Activated T-helper 17 cell treated with anti-CD3 and anti-CD28 coated beads, Interleukin-2, amount 50 U/mL, for 72 hours (primary cell): ENCODE data around the gene DEFB132. TPM values are rescaled to one million over a fixed set of nuclear protein-coding genes. Genes with fewer than 3 reads are reported as not detected.

ENCODE experiments used
- ATAC-seq: fragments of 150-1000 bp; cut with Tn5 transposase; replicated peaks from 2 replicates; pipeline ENCODE4 v1.10.0; 2021; ENCODE audit warnings: mild to moderate bottlenecking, moderate library complexity
- H3K27ac Mint-ChIP-seq: one replicate; pipeline ENCODE4 v1.8.0; 2022; ENCODE audit warnings: mixed read lengths
- H3K27me3 Mint-ChIP-seq: one replicate; pipeline ENCODE4 v1.8.0; 2022; ENCODE audit warnings: mixed read lengths
- H3K36me3 Mint-ChIP-seq: one replicate; pipeline ENCODE4 v1.8.0; 2022; ENCODE audit warnings: low read depth, mild to moderate bottlenecking, mixed read lengths
- H3K4me1 Mint-ChIP-seq: one replicate; pipeline ENCODE4 v1.8.0; 2022; ENCODE audit warnings: mixed read lengths
- H3K4me3 Mint-ChIP-seq: one replicate; pipeline ENCODE4 v1.8.0; 2022; ENCODE audit warnings: mild to moderate bottlenecking, mixed read lengths
- H3K9me3 Mint-ChIP-seq: one replicate; pipeline ENCODE4 v1.8.0; 2022; ENCODE audit warnings: mixed read lengths
- total RNA-seq, 2 donors: library from RNA; stranded (reverse); gene quantifications; one replicate each; pipeline ENCODE4 v1.2.3, GENCODE V29; 2022

Gene DEFB132
- total RNA-seq, 2 donors from 2014 or later: not detected

DNA sequence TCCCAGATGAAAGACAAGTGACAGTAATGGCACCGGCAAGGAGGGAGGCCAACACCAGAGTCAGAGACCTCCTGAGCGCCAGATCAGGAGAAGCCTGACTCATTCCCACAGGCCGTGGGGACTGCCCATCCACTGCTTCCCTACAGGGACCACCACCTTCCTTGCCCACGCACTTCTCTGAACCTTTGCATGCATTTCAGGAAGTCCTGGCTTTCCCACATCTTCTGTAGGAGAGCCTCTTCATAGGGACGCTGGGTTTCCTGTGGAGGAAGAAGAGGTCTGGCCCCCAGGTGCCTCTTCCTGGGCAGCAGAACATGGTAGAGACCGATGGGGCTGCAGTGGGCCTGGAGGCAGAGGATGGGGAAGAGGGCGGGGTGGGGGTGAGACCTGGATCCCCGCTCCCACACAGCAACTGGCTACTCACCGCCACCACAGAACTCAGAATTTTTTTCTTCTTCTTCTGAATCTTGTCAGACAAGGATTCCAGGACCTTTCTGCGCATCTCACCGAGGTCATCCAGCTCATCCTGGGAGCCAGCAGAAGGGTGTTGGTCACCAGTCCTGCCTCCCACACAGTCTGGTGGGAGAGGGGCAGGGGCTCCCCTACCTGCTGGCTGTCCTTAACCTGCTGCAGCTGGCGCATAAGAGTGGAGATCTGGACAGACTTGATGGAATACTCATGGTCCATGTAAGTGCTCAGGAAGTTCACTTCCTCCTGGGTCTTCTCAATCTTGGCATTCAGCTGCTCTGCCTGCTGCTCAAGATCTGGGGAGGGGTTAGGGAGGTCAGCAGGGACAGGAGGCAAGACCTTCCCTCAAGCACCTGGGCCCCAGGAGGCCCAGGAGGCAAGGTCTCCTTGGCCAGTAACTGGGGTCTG lies 19.3 kb downstream of the DEFB132 start:
- Mint-ChIP-seq H3K36me3 (peaks cover 4% of the 10 kb centered on the region), H3K4me1 (no peaks in the 10 kb centered on the region), H3K4me3 (no peak overlapping the region), H3K9me3 (no peaks in the 10 kb centered on the region), H3K27me3 (no peaks in the 10 kb centered on the region), H3K27ac (no peak overlapping the region)
- no peak for ATAC-seq

DNA sequence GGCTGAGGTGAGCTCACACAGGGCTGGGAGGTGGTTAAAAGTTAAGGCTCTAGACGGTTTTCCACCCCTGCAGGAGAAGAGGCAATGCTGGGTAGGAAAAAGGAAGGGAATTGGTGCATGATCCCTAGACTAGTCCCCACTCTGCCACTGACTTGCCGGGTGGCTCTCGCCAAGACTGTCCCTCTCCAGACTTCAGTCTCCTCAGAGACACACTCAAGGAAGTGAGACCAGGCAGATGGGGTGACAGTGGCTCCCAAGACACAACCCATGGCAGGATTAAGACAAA lies 19.9 kb downstream of the DEFB132 start:
- Mint-ChIP-seq H3K27ac (no peak overlapping the region), H3K36me3 (peaks cover 4% of the 10 kb centered on the region), H3K4me3 (no peak overlapping the region), H3K4me1 (no peaks in the 10 kb centered on the region), H3K27me3 (no peaks in the 10 kb centered on the region), H3K9me3 (no peaks in the 10 kb centered on the region)
- no peak for ATAC-seq

GRCh38 chr20:278181-278580 lies 20.7 kb downstream of the DEFB132 start:
- H3K27ac Mint-ChIP-seq: no peak overlapping the region
- H3K36me3 Mint-ChIP-seq: peaks cover 4% of the 10 kb centered on the region
- no peaks in the 10 kb centered on the region for H3K27me3 Mint-ChIP-seq
- no peak overlapping the region for H3K4me3 Mint-ChIP-seq
- H3K9me3 Mint-ChIP-seq: no peaks in the 10 kb centered on the region
- H3K4me1 Mint-ChIP-seq: no peaks in the 10 kb centered on the region
- no peak for ATAC-seq

DNA sequence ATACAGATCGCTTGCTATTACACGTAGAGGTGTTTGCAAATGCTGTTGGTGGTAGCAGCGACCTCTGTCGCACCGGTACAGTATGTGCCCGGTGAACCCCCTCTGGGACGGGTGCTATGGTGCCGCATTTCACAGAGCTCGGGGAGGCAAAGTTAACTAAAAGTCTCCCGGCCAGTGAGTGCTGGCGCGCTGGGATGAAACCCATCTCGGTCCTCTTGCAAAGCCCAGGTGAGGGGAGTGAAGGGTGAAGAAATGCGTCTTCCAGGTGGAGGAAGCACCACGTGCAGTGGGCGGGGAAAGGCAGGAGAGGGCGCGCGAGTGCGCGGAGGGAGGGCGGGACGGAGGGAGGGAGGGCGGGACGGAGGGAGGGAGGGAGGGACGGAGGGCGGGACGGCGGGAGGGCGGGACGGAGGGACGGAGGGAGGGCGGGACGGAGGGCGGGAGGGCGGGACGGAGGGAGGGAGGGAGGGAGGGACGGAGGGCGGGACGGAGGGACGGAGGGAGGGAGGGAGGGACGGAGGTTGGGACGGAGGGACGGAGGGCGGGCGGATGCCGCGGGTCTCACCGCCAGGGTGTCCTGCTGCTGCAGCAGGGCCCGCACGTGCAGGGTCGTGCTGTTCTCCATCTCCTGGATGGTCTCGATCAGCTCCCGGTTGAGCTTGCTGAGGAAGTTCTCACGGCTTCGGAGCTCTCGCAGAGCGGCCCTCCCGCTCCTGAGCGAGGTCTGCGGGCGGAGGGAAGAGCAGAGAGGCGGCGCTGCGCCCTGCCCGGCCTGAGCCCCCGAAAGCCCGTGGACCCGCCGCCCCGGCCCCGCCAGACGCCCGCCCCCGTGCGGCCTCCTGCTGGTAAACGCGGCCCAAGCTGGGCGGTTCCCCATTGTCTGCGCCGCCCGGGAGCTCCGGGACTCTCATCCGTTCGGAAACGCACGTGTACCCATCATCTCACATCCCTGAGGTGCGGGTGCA lies 21.4 kb downstream of the DEFB132 start:
- Mint-ChIP-seq H3K4me3 (no peak overlapping the region), H3K4me1 (no peaks in the 10 kb centered on the region), H3K9me3 (no peaks in the 10 kb centered on the region), H3K27ac (no peak overlapping the region), H3K27me3 (no peaks in the 10 kb centered on the region), H3K36me3 (peaks cover 4% of the 10 kb centered on the region)
- ATAC-seq: no peak

DNA sequence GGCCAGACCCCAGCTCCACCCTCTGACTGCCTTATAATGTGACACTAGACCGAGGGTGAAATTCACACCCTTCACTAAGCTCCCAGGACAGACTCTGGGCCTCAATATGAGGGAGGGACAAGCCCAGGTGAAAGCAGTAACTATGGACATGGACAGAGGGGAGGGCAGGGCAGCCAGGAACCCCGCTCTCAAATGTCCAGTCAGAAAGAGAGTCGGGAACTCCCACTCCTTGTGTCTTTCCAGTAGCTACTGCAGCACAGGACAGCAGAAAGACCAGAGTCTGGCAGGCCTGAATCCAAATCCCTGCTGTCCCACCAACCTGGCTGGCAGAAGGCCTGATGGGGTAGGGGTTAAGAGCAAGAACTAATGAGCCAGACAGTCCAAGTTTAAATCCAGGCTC lies 26.6 kb downstream of the DEFB132 start:
- Mint-ChIP-seq H3K4me3 (no peak overlapping the region), H3K4me1 (peaks cover 4% of the 10 kb centered on the region), H3K27ac (no peak overlapping the region), H3K36me3 (no peaks in the 10 kb centered on the region), H3K27me3 (no peaks in the 10 kb centered on the region), H3K9me3 (no peaks in the 10 kb centered on the region)
- ATAC-seq: no peak

DNA sequence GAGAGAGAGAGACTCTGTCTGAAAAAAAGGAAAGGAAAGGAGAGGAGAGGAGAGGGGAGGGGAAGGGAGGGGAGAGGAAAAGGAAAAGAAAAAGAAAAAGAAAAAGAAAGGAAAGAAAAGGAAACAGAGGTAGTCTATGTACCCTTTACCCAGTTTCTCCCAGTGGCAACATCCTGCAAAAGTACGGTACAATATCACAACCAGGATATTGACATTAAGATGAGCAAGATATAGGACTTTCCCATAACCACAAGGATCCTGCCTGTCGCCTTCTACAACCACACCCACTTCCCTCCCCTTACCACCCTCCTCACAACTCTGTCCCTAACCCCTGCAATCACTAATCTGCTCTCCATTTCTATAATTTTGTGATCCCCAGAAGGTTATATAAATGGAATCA lies 29.0 kb downstream of the DEFB132 start:
- Mint-ChIP-seq H3K9me3 (no peaks in the 10 kb centered on the region), H3K4me1 (peaks cover 10% of the 10 kb centered on the region), H3K27me3 (no peaks in the 10 kb centered on the region), H3K36me3 (no peaks in the 10 kb centered on the region), H3K4me3 (no peak overlapping the region), H3K27ac (no peak overlapping the region)
- no peak for ATAC-seq

- Mint-ChIP-seq H3K36me3 (no peaks in the 10 kb centered on the region), H3K9me3 (no peaks in the 10 kb centered on the region), H3K27me3 (no peaks in the 10 kb centered on the region), H3K27ac (no peak overlapping the region), H3K4me3 (no peak overlapping the region), H3K4me1 (peaks cover 10% of the 10 kb centered on the region)
- no peak for ATAC-seq
Observed at GRCh38 chr20:288956-289692, 31.6 kb downstream of the DEFB132 start.

DNA sequence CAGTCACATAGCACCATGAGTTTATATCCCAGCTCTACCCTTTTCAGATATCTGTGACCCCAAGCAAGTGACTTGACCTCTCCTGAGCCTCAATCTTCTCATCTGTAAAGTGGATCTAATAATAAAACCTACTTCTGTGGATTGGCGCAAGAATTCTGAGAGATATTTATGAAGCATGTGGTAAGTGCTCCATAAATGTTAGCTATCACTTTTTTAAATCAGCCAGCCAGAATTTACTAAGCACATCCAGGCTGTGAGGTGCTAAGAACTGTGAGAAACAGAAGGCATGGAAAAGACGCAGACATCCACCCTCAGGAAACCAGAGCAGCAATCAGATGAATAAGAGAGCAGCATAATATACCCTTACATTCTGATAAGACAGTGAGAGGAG lies 32.2 kb downstream of the DEFB132 start:
- no peaks in the 10 kb centered on the region for H3K9me3 Mint-ChIP-seq
- no peak overlapping the region for H3K27ac Mint-ChIP-seq
- H3K27me3 Mint-ChIP-seq: no peaks in the 10 kb centered on the region
- peaks cover 10% of the 10 kb centered on the region for H3K4me1 Mint-ChIP-seq
- H3K4me3 Mint-ChIP-seq: no peak overlapping the region
- no peak for ATAC-seq
- H3K36me3 Mint-ChIP-seq: no peaks in the 10 kb centered on the region

DNA sequence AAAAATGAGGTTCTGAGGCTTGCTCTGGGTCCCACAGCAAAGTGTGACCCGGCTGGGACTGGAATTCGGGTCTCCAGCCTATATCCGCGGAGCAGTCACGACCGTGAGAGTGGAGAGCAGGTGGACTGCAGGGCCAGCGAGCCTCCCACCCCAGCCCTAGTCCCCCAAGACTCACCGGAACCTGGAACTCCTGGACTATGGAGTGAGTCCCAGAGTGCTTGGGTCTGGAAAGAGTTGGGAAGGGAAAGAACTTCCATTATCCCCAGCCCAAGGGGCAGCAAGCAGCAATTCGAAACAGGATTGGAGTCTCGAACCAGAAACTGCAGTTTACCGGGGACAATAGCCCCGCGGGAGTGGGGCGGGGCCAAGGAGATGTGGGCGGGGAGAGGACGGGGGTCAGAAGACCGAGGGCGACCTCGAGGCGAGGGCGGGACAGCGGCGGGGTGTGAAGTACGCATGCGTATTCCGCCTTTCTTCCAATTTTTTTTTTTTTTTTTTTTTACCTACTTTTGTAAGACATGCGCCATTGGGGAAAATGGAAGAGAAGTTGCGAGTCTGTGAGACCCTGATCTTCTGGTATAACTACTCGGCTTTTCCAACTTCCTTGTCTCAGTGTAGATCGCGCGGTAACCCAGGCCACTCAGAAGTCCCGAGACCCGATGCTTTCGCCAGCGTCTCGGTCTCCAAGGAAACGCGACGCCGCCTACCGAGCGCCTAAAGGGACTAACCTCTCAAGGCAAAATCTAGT lies 32.7 kb downstream of the DEFB132 start, which contains the start of gene C20orf96:
C20orf96 (minus strand) TSS at position 667 of the 748 bp plus-strand sequence; CDS start at position 527, 140 bp downstream.
- no peaks in the 10 kb centered on the region for H3K9me3 Mint-ChIP-seq

DNA sequence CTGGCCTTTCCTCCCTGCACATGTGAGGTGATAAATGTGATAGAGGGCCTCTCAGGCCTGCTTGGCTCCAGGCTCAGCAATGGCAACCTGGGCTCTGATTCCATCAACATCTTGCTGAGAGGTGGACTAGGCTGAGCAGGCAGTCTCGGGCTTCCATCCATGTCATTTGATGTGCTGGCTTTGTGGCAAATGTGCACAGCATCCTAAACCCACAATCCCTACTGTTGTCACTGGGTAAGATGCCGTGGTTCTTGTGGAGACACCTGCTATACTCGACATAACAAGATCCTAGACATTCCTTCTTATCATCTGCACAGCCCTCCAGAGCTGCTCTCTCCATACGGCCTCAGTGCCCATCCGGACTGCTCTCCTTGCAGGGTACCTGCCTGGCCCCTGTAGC lies 37.1 kb downstream of the DEFB132 start:
- ATAC-seq: no peak
- Mint-ChIP-seq H3K27ac (no peak overlapping the region), H3K4me1 (peaks cover 17% of the 10 kb centered on the region), H3K4me3 (no peak overlapping the region), H3K36me3 (peaks cover 28% of the 10 kb centered on the region), H3K27me3 (no peaks in the 10 kb centered on the region), H3K9me3 (no peaks in the 10 kb centered on the region)

More for the DNA sequence above, 32.7 kb downstream of the DEFB132 start, which contains the start of gene C20orf96:
- H3K27ac Mint-ChIP-seq: no peak within 1 kb of the TSS
- H3K4me1 Mint-ChIP-seq: peaks cover 10% of the 10 kb centered on the region
- H3K27me3 Mint-ChIP-seq: no peaks in the 10 kb centered on the region
- H3K4me3 Mint-ChIP-seq: no peak within 1 kb of the TSS
- peak; percentile 96 for ATAC-seq
- H3K36me3 Mint-ChIP-seq: no peaks in the 10 kb centered on the region

DNA sequence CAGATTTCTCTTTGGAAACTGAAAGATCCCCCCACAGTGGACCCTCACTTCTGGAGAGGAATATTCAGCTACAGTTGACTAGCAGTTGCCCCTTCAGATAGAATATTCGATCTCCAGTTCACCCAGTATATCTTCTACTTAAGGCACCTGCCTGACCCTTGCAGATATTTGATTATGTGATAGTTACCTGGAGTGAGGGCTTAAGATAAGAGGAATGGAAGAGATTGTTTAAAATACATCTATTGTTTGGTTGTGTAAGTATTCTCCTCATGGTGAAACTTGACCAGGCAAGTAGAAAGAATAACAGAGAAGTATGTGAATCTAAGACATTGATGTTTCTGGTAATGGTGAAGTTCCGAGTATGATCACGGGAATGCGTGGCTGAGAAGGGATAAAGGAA lies 38.3 kb downstream of the DEFB132 start:
- no peaks in the 10 kb centered on the region for H3K27me3 Mint-ChIP-seq
- peaks cover 38% of the 10 kb centered on the region for H3K36me3 Mint-ChIP-seq
- H3K27ac Mint-ChIP-seq: peak overlapping the region; percentile 31
- H3K4me1 Mint-ChIP-seq: peaks cover 22% of the 10 kb centered on the region
- H3K9me3 Mint-ChIP-seq: no peaks in the 10 kb centered on the region
- H3K4me3 Mint-ChIP-seq: peak overlapping the region; percentile 98
- no peak for ATAC-seq

- H3K36me3 Mint-ChIP-seq: peaks cover 38% of the 10 kb centered on the region
- H3K4me1 Mint-ChIP-seq: peaks cover 35% of the 10 kb centered on the region
- peak within 1 kb of the TSS; percentile 99 for H3K27ac Mint-ChIP-seq
- H3K4me3 Mint-ChIP-seq: peak within 1 kb of the TSS; percentile 98
- no peaks in the 10 kb centered on the region for H3K9me3 Mint-ChIP-seq
- ATAC-seq: peak; percentile 82
- H3K27me3 Mint-ChIP-seq: no peaks in the 10 kb centered on the region
Observed at GRCh38 chr20:297098-297924, 39.8 kb downstream of the DEFB132 start, which contains the start of gene ZCCHC3. Gene ZCCHC3 (plus strand): TSS chr20:297570. CDS start chr20:297587, 17 bp downstream.
